ENCODE results near the gene FBF1. TPM values are rescaled to one million over a fixed set of nuclear protein-coding genes. Genes with fewer than 3 reads are reported as not detected.

Gene FBF1
- polyA plus RNA-seq, 3 donors = 6.6 to 8.3 (median 7.0) TPM

Other genes starting within 250 kb of the FBF1 start
- gene ITGB4, start 219.6 kb downstream of the FBF1 start, polyA plus RNA-seq (ENCODE audit: insufficient read length in 3 of 3) = 10 to 100 TPM in 1 of 3 donors, 1 to 10 TPM in 2; 7.8 to 10.8 (median 9.1) TPM
- gene GALK1, start 175.8 kb downstream of the FBF1 start, polyA plus RNA-seq (ENCODE audit: insufficient read length in 3 of 3) = 10 to 100 TPM; 20.9 to 24.0 (median 21.5) TPM
- gene UNK, start 156.2 kb downstream of the FBF1 start, polyA plus RNA-seq (ENCODE audit: insufficient read length in 3 of 3) = 10 to 100 TPM; 28.5 to 32.3 (median 32.0) TPM
- 1 to 10 TPM; 3.6 to 5.7 (median 5.0) TPM for gene UNC13D, start 96.6 kb downstream of the FBF1 start, polyA plus RNA-seq (ENCODE audit: insufficient read length in 3 of 3)
- 10 to 100 TPM; 70.2 to 86.7 (median 82.8) TPM for gene WBP2, start 85.7 kb downstream of the FBF1 start, polyA plus RNA-seq (ENCODE audit: insufficient read length in 3 of 3)
- 1 to 10 TPM; 5.8 to 9.1 (median 6.3) TPM for gene TRIM47, start 62.5 kb downstream of the FBF1 start, polyA plus RNA-seq (ENCODE audit: insufficient read length in 3 of 3)
- 10 to 100 TPM; 11.1 to 12.4 (median 11.3) TPM for gene TRIM65, start 44.1 kb downstream of the FBF1 start, polyA plus RNA-seq (ENCODE audit: insufficient read length in 3 of 3)
- gene MRPL38, start 36.2 kb downstream of the FBF1 start, polyA plus RNA-seq (ENCODE audit: insufficient read length in 3 of 3) = 10 to 100 TPM; 66.2 to 77.1 (median 66.7) TPM
- gene ACOX1, start 38.1 kb upstream of the FBF1 start, polyA plus RNA-seq (ENCODE audit: insufficient read length in 3 of 3) = 10 to 100 TPM; 30.3 to 42.7 (median 34.3) TPM
- gene TEN1, start 38.2 kb upstream of the FBF1 start, polyA plus RNA-seq (ENCODE audit: insufficient read length in 3 of 3) = 10 to 100 TPM; 15.1 to 24.2 (median 22.9) TPM
- gene CDK3, start 59.8 kb upstream of the FBF1 start, polyA plus RNA-seq (ENCODE audit: insufficient read length in 3 of 3) = 10 to 100 TPM in 2 of 3 donors, 1 to 10 TPM in 1; 9.7 to 12.8 (median 10.8) TPM
- gene EVPL, start 86.3 kb upstream of the FBF1 start, polyA plus RNA-seq (ENCODE audit: insufficient read length in 3 of 3) = 10 to 100 TPM; 14.4 to 16.0 (median 14.9) TPM
- 100 to 1,000 TPM; 101 to 110 (median 103) TPM for gene SRP68, start 131.5 kb upstream of the FBF1 start, polyA plus RNA-seq (ENCODE audit: insufficient read length in 3 of 3)
- gene GALR2, start 133.7 kb upstream of the FBF1 start, polyA plus RNA-seq (ENCODE audit: insufficient read length in 3 of 3) = under 1 TPM in 1 of 3 donors, not detected in 2; 0.26 TPM
- 10 to 100 TPM in 2 of 3 donors, 1 to 10 TPM in 1; 6.2 to 18.4 (median 16.0) TPM for gene ZACN, start 138.1 kb upstream of the FBF1 start, polyA plus RNA-seq (ENCODE audit: insufficient read length in 3 of 3)
- gene EXOC7, start 162.7 kb upstream of the FBF1 start, polyA plus RNA-seq (ENCODE audit: insufficient read length in 3 of 3) = 100 to 1,000 TPM; 138 to 168 (median 146) TPM
- 10 to 100 TPM; 15.0 to 21.0 (median 17.7) TPM for gene FOXJ1, start 200.2 kb upstream of the FBF1 start, polyA plus RNA-seq (ENCODE audit: insufficient read length in 3 of 3)

All from right renal cortex interstitium (tissue), 3 donors.